ENCODE results near the gene UFSP1. TPM values are rescaled to one million over a fixed set of nuclear protein-coding genes. Genes with fewer than 3 reads are reported as not detected.

Gene UFSP1
- total and polyA plus RNA-seq, 10 of the 15 experiments (the other 5 are each of a cell fraction or from before 2014, with no cell fraction given): 0.14 to 10.6 (median 2.8) TPM

DNA sequence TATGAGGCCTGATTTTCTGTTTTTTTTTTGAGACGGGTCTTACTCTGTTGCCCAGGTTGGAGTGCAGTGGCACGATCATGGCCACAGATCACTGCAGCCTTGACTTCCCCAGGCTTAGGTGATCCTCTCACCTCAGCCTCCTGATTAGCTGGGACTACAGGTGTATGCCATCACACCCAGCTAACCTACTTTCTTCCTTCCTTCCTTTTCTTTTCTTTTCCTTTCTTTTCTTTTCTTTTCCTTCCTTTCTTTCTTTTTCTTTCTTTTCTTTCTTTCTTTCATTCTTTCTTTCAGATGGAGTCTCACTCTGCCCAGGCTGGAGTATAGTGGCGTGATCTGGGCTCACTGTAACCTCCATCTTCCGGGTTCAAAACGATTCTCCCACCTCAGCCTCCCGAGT is 10.8 kb downstream of the UFSP1 start (continued):
- TF ChIP-seq, protein P1, sequence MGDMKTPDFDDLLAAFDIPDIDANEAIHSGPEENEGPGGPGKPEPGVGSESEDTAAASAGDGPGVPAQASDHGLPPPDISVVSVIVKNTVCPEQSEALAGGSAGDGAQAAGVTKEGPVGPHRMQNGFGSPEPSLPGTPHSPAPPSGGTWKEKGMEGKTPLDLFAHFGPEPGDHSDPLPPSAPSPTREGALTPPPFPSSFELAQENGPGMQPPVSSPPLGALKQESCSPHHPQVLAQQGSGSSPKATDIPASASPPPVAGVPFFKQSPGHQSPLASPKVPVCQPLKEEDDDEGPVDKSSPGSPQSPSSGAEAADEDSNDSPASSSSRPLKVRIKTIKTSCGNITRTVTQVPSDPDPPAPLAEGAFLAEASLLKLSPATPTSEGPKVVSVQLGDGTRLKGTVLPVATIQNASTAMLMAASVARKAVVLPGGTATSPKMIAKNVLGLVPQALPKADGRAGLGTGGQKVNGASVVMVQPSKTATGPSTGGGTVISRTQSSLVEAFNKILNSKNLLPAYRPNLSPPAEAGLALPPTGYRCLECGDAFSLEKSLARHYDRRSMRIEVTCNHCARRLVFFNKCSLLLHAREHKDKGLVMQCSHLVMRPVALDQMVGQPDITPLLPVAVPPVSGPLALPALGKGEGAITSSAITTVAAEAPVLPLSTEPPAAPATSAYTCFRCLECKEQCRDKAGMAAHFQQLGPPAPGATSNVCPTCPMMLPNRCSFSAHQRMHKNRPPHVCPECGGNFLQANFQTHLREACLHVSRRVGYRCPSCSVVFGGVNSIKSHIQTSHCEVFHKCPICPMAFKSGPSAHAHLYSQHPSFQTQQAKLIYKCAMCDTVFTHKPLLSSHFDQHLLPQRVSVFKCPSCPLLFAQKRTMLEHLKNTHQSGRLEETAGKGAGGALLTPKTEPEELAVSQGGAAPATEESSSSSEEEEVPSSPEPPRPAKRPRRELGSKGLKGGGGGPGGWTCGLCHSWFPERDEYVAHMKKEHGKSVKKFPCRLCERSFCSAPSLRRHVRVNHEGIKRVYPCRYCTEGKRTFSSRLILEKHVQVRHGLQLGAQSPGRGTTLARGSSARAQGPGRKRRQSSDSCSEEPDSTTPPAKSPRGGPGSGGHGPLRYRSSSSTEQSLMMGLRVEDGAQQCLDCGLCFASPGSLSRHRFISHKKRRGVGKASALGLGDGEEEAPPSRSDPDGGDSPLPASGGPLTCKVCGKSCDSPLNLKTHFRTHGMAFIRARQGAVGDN (IDR thresholded peaks at IDR 0.05): no peak

GRCh38 chr7:100878013-100878412 is 11.5 kb downstream of the UFSP1 start:
- H3K79me2 ChIP-seq (ENCODE audit: control insufficient read depth, insufficient read depth, low read length): peaks cover 71% of the 10 kb centered on the region
- no peak for ATAC-seq
- no peak for DNase-seq (ENCODE audit: low read depth, low spot score)
- BruUV-seq (replicated peaks): no TSS peak
- intact Hi-C loops (cut with micrococcal nuclease; ENCODE audit: unreplicated experiment): no loop called here
- peaks cover 13 to 31% of the 10 kb centered on the region in 2 experiments; a peak in 3 of 4 replicates for H3K36me3 ChIP-seq (ENCODE audit: control insufficient read depth in 2 of 2, insufficient read depth in 2 of 2, low read length in 1 of 2)
- H3K4me3 ChIP-seq: no peak overlapping the region
- peak overlapping the region; percentile 26 for H3K9ac ChIP-seq (ENCODE audit: control insufficient read depth, insufficient read depth, low read length)
- RAD21 ChIA-PET (ENCODE audit: unreplicated experiment): no interaction called here
- H3K27ac ChIP-seq (ENCODE audit: control insufficient read depth, insufficient read depth): no peak overlapping the region
- peaks cover 6% of the 10 kb centered on the region; the same call in 1 of the 2 replicates for H3K4me1 ChIP-seq (ENCODE audit: control insufficient read depth, insufficient read depth, low read length)
- CTCF ChIA-PET: interaction anchor here (0.6 to 1.7 kb wide), 6 partner anchors 9 to 199 kb away, joined by 3 to 7 read pairs (median 4); partner anchors contain the start of genes SLC12A9 and UFSP1
- peaks cover 3% of the 10 kb centered on the region; the same call in 1 of the 2 replicates for H4K20me1 ChIP-seq (ENCODE audit: control insufficient read depth, insufficient read depth)
- no peaks in the 10 kb centered on the region; the same call in 2 of the 3 replicates for H3K9me3 ChIP-seq (replicated peaks; ENCODE audit: control insufficient read depth, insufficient read depth, low read length)
- 69% methylated on average over 7 of the region's 7 CpGs for WGBS (ENCODE audit: insufficient coverage, insufficient replicate concordance, low lambda C conversion rate, missing lambda C conversion rate)
- no peaks in the 10 kb centered on the region for H3K27me3 ChIP-seq (replicated peaks in 1 of 2; ENCODE audit: control insufficient read depth in 2 of 2, insufficient read depth in 2 of 2, low read length in 1 of 2)
- H3K4me2 ChIP-seq (ENCODE audit: control insufficient read depth, insufficient read depth): peak overlapping the region; percentile 65
- POLR2A ChIA-PET: interaction anchor here (7.0 kb wide), 1 partner anchor 11 kb away, joined by 131 read pairs; the partner anchor contains the start of gene UFSP1
- SMC1A ChIA-PET (ENCODE audit: uncharacterized antibody, unreplicated experiment): interaction anchor here (4.1 kb wide), 1 partner anchor 10 kb away, joined by 33 read pairs; the partner anchor contains the start of gene UFSP1
- in situ Hi-C loops (cut with MboI): no loop called here
- no peak overlapping the region for H2AFZ ChIP-seq (ENCODE audit: control insufficient read depth, low read depth, low read length)
- no peak for FAIRE-seq
- TF ChIP-seq, protein P2, sequence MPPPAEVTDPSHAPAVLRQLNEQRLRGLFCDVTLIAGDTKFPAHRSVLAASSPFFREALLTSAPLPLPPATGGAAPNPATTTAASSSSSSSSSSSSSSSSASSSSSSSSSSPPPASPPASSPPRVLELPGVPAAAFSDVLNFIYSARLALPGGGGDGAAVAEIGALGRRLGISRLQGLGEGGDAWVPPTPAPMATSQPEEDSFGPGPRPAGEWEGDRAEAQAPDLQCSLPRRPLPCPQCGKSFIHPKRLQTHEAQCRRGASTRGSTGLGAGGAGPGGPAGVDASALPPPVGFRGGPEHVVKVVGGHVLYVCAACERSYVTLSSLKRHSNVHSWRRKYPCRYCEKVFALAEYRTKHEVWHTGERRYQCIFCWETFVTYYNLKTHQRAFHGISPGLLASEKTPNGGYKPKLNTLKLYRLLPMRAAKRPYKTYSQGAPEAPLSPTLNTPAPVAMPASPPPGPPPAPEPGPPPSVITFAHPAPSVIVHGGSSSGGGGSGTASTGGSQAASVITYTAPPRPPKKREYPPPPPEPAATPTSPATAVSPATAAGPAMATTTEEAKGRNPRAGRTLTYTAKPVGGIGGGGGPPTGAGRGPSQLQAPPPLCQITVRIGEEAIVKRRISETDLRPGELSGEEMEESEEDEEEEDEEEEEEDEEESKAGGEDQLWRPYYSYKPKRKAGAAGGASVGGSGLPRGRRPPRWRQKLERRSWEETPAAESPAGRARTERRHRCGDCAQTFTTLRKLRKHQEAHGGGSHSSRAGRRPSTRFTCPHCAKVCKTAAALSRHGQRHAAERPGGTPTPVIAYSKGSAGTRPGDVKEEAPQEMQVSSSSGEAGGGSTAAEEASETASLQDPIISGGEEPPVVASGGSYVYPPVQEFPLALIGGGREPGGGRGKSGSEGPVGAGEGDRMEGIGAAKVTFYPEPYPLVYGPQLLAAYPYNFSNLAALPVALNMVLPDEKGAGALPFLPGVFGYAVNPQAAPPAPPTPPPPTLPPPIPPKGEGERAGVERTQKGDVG (CRISPR knock-in tag; IDR thresholded peaks at IDR 0.05): no peak
- no peak for TF ChIP-seq REST (IDR thresholded peaks at IDR 0.05; ENCODE audit: low read depth, low read length)
- no peak for TF ChIP-seq STAT1 (conservative IDR thresholded peaks at IDR 0.05)
- no peak for TF ChIP-seq E2F8 (IDR thresholded peaks at IDR 0.05; ENCODE audit: low read depth, partially characterized antibody)
